ENCODE measurements around the gene ZIM2. TPM values are rescaled to one million over a fixed set of nuclear protein-coding genes. Genes with fewer than 3 reads are reported as not detected.

ZIM2 gene
- total and polyA plus RNA-seq, 10 of the 15 experiments (the other 5 are each of a cell fraction or from before 2014, with no cell fraction given) = not detected

DNA sequence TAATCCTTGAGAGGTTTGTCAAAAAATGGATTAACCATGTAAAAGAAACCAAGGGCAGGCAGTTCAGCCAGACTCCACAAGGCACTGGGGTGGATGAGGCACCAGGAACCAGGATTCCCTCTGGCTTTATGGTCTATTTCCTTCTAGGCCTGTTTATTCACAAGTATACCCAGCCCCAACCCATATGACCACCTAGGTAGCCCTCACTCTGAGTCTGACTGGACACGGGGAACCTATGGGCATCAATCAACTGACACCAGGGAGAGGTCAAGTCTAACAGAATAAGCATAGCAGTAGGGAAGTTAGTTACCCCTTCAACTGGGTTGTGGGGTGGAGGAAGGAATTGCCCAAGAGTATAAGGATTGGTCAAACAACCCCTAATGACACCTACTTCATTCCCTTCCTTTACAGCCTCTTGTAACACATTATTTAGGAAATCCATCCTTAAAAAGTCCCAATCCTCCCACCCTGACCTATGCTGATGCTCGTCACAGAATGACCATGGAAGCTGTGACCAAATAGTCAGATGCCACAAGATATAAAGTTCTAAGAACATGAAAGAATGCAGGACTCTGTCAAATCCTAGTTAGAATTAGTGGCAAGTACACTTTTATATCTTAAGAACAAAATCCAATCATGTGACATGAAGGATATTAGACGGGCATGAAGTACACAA lies 31.7 kb downstream of the ZIM2 start:
- no peaks in the 10 kb centered on the region for H4K20me1 ChIP-seq (ENCODE audit: control insufficient read depth, insufficient read depth)
- WGBS (ENCODE audit: insufficient coverage, insufficient replicate concordance, low lambda C conversion rate, missing lambda C conversion rate) = 0% methylated on average over 3 of the region's 3 CpGs
- FAIRE-seq = no peak
- H3K4me1 ChIP-seq (ENCODE audit: control insufficient read depth, insufficient read depth, low read length) = no peaks in the 10 kb centered on the region
- H3K79me2 ChIP-seq (ENCODE audit: control insufficient read depth, insufficient read depth, low read length) = no peaks in the 10 kb centered on the region
- no peak for DNase-seq (ENCODE audit: low read depth, low spot score)
- no peak overlapping the region for H2AFZ ChIP-seq (ENCODE audit: control insufficient read depth, low read depth, low read length)
- no peaks in the 10 kb centered on the region for H3K27me3 ChIP-seq (replicated peaks in 1 of 2; ENCODE audit: control insufficient read depth in 2 of 2, insufficient read depth in 2 of 2, low read length in 1 of 2)
- RAD21 ChIA-PET (ENCODE audit: unreplicated experiment) = no interaction called here
- no peak for ATAC-seq
- TF ChIP-seq NFYA (IDR thresholded peaks at IDR 0.05; ENCODE audit: borderline replicate concordance, low read depth, low read length) (no peak), MLLT1 (IDR thresholded peaks at IDR 0.05) (no peak), ZNF207 (IDR thresholded peaks at IDR 0.05; ENCODE audit: borderline replicate concordance) (no peak), E2F4 (IDR thresholded peaks at IDR 0.05; ENCODE audit: low read depth, low read length) (no peak), BMI1 (IDR thresholded peaks at IDR 0.05; ENCODE audit: borderline replicate concordance) (no peak), FOXK2 (IDR thresholded peaks at IDR 0.05) (no peak), CHD2 (IDR thresholded peaks at IDR 0.05; ENCODE audit: borderline replicate concordance, low read depth, low read length) (no peak), DPF2 (IDR thresholded peaks at IDR 0.05) (no peak), RELB (IDR thresholded peaks at IDR 0.05; ENCODE audit: low read depth) (no peak), TBL1XR1 (IDR thresholded peaks at IDR 0.05; ENCODE audit: low read depth, low read length) (no peak)
- TF ChIP-seq, protein P1, sequence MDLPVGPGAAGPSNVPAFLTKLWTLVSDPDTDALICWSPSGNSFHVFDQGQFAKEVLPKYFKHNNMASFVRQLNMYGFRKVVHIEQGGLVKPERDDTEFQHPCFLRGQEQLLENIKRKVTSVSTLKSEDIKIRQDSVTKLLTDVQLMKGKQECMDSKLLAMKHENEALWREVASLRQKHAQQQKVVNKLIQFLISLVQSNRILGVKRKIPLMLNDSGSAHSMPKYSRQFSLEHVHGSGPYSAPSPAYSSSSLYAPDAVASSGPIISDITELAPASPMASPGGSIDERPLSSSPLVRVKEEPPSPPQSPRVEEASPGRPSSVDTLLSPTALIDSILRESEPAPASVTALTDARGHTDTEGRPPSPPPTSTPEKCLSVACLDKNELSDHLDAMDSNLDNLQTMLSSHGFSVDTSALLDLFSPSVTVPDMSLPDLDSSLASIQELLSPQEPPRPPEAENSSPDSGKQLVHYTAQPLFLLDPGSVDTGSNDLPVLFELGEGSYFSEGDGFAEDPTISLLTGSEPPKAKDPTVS (IDR thresholded peaks at IDR 0.05; ENCODE audit: low read depth, low read length) = no peak
- no peaks in the 10 kb centered on the region; the same call in 2 of the 3 replicates for H3K9me3 ChIP-seq (replicated peaks; ENCODE audit: control insufficient read depth, insufficient read depth, low read length)
- no peak overlapping the region for H3K9ac ChIP-seq (ENCODE audit: control insufficient read depth, insufficient read depth, low read length)
- H3K36me3 ChIP-seq (ENCODE audit: control insufficient read depth in 2 of 2, insufficient read depth in 2 of 2, low read length in 1 of 2) = no peaks in the 10 kb centered on the region
- in situ Hi-C loops (cut with MboI) = no loop called here
- no peak overlapping the region for H3K4me2 ChIP-seq (ENCODE audit: control insufficient read depth, insufficient read depth)
- POLR2A ChIA-PET = no interaction called here
- no peak overlapping the region for H3K27ac ChIP-seq (ENCODE audit: control insufficient read depth, insufficient read depth)
- intact Hi-C loops (cut with micrococcal nuclease; ENCODE audit: unreplicated experiment) = no loop called here
- SMC1A ChIA-PET (ENCODE audit: uncharacterized antibody, unreplicated experiment) = no interaction called here
- no TSS peak for BruUV-seq (replicated peaks)
- no peak overlapping the region for H3K4me3 ChIP-seq
- CTCF ChIA-PET = no interaction called here
